MV-4-11 (cell line): ENCODE results near the gene CD69.

Experiments
- DNase-seq: peaks from one replicate; lab custom pipeline; 2025; lab: John Stamatoyannopoulos, UW

The CD69 gene

DNA sequence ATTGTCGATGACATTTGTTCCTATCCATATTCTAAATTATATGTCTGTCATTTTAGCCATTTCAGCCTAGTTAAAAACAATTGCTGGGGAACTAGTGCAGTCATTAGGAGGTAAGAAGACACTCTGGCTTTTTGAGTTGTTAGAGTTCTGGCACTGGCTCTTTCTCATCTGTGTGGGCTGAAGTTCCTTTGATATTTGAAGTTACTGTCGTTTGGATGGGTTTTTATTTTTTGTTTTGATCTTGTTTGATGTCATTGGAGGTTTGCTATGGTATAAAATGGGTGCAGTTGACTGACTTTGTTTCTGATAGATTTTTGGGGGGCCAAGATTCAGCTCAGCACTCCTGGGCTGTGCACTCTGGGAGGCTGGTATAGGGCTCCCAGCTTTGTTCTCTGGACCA is 20.7 kb upstream of the CD69 start:
- no peak for DNase-seq

DNA sequence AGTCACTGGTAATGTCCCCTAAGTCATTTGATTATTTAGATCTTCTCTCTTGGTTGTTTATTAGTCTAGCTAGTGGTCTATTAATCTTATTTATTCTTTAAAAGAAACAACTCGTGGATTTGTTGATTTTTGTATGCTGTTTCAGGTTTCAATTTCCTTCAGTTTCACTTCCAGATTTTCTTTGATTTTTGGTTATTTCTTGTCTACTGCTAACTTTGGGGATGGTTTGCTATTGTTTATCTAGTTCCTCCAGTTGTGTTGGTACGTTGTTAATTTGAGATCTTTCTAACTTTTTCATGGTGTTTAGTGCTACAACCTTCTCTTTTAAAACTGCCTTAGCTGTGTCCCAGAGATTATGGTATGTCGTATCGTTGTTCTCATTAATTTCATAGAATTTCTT is 18.5 kb upstream of the CD69 start:
- peak; percentile 7 for DNase-seq

DNA sequence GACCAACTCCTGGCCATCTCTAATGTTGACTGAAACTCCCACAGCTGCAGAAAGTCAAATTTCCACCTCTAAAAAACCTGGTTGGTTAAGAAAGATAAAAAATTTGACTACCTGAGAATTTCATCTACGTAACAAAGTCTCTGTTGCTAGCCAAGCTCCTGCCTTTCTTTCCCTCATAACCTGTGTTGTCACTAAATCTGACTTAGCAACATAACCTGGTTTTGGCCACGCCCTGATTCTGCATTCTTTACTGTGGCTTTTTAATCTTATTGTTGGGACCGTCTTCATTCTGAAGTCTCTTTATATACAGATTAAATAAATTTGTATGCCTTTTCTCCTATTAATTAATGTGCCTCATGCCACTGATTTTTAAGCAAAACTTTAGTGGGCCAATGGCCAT is 16.1 kb upstream of the CD69 start:
- DNase-seq: no peak

DNA sequence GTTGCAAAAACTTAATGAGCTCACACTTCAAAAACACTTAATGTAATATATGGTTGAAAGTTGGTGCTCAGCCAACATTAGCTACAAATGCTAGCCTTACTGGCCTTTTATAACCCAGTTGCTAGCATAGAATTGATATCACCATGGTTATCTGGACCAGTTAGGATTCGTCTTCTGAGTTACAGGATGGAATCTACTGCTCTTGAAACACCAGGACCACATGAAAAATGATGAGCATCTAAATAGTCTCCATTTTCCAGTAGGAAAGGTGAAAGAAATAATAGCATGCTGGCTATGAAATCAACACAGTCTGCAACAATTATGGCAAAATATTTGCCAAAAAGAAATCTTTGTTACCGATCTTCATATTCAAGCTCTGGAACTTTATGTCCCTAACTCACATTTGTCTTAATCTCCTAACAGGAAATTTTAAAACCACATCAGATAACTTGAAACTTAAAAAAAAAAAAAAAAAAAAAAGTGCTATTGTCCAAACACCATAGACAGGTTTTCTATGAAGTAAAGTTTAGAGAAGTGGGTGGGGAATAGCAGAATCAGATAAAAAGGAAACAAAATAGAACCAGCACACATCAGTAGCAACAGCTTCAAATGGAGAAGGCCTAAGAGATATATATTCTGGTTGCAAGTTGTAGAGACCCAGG is 12.6 kb upstream of the CD69 start:
- DNase-seq: no peak

DNA sequence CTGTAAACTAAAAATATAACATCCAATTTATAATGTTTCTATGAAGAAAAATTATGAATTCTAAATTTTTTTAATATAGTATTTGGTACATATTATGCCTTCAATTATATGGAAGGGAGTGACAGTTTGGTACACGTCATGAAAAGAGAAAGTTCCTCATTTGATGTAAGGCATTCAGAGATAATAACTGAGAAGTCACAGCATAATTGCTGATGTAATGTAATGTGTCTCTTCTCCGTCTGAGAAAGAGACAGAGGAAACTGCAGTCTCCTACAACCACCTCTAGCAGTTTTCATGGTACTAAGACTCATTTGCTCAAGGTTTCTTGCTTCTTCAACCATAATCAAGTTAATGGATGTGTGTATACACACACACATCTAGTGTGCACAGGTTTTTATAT is 2.3 kb upstream of the CD69 start:
- peak; percentile 31 for DNase-seq

DNA sequence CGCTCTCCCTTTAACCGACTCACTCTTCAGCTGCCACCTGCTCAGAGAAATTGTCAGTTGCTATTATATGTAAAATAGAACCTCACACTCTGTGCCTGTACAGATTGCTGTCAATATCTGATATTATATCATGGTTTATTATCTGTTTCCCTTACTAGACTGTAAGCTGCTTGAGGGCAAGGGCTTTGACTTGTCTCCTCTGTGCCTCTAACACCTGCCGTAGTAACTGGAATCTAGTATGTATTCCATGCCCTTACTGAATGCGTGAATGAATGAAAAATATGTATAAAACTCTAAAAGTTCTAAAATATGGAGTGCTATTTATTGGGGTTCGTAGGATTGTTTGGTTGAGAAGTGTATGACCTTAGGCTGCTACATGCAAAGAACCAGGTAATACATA is 1.7 kb upstream of the CD69 start:
- DNase-seq: no peak

DNA sequence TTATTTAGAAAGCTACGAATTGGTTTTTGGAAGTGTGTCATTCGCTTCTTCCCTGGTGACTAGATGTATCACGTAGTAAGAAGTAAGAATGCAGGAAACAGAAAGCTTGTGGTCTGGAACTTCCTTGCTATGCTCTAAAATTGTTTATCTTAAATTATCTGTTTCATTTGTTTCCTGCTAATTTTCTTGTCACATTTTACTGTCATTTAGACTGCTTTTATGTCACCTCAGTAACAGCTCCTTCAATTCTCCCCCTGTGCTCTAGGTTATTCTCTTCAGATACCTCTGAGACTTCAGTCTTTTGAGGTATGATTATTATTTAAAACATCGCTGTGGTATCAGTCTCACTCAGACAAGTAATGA is 699 bp upstream of the CD69 start:
- peak; percentile 12 for DNase-seq

DNA sequence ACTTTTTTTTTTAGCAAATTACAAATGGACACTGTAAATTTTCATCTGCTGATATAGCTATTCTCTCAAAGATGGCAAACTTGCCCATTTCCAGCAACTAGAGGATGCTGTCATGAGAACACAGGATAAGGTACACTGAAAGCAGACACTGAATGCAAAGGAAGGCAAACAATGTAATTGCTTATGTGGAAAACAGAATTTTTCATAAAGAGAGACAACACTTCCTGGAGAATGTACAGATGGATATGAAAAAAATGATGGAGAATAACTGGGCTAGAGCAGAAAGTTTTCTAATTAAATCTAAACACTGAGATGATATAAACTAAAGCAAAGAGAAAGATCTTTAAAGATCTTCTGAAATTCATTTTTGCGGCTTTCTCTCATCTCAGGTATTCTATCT is 581 bp downstream of the CD69 start:
- no peak for DNase-seq

DNA sequence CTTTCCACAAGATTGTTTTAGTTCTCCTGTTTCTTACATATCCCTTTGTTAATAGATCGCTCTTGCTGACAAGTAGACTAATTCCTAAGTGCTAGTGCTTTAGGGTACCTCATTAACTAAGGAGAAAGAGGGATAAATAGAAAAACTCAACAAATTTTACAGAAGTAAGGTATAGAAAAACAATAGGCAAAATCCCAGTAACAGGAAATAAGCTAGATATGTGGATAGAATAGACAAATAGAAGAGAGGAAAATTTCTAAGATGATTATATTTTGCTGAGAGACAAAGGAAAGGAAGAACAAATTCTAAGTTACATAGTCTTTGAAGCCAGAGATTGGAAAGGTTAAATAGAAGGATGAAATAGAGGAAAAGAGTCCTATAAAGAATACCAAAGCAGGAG is 1.0 kb downstream of the CD69 start:
- no peak for DNase-seq

DNA sequence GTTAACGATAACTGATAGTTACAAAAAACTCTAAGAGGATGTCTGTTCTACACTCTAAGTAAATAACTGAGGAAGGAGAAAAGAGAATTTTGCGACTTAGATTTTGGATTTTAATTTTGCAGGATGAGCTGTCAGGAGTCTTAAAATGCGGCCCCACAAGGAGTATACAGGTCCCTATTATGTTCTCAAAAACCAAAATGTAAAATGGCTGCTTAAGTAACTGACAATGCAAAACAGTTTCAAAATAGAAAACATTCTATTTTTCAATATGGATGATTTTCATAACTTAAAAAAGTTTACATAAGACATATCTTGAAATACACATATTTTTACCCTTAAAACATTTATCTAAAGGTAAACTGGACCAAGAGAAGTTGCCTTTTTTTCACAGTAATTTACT is 2.6 kb downstream of the CD69 start:
- no peak for DNase-seq

DNA sequence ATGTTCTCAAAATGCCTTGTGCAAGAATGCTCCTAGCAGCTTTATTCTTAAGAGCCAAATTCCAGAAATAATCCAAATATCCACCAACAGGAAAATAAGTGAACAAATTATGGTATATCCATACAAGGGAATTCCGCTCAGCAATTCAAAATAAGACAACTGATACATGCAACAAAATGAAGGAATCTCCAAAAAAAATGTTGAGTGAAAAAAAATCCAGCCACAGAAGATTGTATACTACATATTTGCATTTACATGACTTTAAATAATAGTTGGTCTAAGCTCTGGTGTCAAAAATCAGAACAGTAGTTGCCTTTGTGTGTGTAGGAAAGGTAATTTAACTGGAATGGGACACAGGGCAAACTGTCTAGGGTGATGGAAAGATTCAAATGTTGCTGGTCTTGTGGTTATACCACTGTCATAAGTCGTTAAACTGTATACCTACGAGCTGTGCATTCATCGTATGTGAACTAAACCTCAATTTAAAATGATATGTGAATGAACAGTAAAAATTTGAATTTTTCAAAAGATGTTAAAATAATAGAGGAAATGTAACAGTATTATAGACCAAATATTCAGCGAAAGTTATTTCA is 3.2 kb downstream of the CD69 start:
- no peak for DNase-seq

DNA sequence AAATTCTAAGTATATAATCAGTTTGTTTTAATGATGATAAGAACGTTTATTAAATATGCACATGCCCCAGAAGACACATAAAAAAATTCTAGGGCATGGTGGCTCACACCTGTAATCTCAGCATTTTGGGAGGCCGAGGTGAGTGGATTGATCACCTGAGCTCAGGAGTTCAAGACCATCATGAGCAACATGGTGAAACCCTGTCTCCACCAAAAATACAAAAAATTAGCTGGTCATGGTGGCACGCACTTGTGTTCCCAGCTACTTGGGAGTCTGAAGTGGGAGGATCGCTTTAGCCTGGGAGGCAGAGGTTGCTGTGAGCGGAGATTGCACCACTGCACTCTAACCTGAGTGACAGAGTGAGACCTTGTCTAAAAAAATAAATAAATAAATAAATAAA is 4.0 kb downstream of the CD69 start:
- no peak for DNase-seq

DNA sequence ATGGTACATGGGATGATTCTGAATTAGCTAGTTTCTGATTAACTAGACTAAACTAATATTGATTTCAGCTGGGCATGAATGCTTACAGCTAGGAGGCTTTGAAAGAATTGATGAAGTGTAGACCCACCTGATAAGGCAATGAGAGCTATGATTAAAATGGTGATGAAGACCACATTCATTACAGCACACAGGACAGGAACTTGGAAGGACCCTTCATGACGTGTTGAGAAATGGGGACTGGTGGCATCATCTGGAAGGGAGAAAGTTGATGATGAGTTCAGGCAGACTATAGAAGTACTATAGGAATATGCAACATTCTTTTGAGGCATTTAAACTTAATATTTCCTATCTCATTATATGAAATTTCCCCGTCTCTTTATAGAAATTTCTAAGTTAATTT is 4.5 kb downstream of the CD69 start:
- no peak for DNase-seq

DNA sequence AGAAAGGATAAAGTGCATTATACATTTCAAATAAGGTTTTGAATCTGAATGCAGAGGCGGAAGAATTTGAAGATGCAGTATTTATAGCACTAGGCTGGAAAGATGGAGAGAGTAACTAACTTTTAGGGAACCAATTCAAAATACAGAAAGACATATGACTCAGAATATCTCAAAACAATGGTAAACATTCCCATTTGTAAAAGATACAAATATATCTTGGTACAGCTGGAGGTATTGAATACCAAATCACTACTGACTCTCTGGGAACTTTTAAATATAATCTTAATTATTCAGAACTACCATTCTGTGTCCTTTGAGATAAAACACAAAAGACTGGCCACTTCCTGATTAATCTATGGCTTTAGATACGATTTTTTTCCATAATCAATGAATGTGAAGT is 5.1 kb downstream of the CD69 start:
- no peak for DNase-seq

DNA sequence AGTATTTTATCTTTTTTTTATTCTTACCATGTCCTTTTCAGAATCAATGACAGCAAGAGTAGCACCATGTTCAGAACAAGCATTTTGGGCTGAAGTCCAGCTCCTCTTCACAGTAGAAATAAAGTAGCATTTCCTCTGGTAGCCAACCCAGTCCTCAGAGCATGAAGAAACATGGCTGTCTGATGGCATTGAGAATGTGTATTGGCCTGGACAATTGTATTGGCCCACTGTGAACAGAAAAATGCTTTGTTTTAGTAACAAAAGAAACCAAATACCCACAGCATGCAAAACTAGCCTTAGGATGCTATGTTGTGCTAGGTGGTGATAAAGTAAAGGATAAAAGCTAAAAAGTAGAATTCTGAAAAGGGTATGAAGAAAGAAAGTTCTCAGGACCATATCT is 5.7 kb downstream of the CD69 start:
- DNase-seq: no peak

DNA sequence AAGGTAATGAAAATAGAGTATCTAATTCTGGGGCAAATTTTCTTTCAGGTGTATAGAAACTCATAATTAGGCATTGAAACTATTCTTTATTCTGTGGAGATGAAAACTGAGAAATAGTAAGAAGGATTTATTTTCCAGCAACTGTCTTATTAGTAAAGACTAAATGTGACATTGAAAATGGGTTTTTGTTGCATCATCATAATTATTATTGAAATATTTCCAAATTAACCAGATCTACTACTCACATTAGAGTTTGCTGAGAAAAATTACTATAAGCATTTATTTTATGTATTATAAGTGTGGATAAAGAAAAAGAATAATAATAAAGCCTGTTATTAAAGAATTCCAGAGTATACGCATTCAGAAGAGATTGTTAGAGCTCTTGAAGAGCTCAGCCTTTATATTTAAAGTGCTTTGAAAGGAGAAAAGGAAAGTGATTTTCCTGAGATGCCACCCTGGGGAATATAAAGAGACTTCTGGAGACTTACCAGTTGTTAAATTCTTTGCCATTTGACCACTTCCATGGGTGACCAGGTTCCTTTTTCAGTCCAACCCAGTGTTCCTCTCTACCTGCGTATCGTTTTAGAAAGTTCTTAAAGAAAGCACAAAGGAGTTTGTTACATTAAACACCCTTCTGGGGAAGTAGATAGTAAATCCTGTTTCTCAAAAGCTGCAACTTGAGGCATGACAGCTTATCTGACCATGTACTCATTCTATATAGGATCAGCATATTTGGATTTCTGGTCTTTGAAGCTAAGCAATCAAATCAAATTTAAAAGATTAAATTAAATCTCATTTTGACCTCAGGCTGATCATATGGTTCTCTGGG is 6.4 kb downstream of the CD69 start:
- no peak for DNase-seq

DNA sequence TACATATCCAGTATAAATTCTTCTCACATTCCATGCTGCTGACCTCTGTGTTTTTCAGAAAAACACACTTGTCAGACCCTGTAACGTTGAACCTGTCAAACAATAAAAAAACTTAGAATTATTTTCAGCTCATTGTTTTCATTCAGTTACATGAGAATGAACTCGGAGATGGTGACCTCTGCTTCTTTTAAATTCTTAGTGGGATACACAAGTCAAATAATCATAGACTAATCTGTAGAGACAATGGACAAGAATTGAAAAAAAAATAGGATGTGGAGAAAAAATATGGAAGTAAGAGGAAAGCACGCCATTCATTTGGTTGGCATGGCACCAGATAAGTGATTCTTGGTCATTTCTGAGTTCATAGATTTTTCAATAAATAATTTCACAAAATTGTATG is 7.2 kb downstream of the CD69 start:
- no peak for DNase-seq

DNA sequence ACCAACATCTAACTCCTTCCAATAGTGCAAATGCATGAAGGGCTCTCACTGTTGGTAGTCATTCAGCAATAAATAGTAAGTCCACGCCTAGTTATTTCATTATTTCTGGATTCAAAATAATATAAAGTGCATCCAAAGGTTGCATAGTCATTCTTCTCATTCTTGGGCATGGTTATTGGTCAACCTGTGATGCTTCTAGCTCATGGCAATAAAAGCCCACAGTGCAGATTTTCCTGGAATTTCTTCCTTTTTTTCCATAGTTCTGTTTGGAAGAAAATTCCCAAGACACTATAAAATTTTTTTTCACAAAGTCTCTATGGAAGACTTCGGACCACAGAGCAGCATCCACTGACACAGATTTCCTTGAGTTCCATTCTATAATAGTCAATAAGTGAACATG is 7.6 kb downstream of the CD69 start:
- no peak for DNase-seq

DNA sequence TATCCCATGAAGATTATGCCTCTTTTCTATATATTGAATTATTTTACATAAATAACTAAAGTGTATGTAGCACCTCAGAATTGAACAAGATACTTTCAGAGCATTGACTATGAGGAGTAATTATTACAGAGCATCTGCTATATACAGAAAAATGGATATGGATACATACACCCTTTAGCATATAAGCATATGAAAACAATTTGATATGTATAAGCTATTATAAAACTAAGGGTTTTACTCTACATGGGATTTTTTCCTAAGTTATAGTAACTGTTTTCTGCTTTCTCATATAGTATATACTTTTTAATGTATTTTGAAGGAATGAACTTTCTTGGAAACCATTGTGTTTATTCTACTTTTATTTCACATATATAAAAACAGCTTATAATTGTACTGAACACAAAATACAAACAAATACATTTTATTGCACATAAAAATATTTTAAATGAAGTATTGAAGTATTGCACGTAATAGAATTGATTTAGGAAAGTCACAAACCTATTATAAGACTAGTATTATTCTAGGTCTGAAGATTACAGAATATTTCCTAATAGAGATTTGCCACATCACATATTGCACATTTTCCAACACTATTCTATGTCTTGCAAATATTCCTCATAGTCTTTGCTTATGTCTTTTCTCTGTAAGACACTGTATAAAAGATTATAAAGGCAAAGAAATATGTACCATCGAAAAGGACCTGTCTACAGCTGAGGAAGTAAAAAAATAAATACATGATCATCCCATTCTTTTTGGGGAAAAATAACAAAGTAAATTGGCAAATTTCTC is 8.4 kb downstream of the CD69 start:
- DNase-seq: no peak

DNA sequence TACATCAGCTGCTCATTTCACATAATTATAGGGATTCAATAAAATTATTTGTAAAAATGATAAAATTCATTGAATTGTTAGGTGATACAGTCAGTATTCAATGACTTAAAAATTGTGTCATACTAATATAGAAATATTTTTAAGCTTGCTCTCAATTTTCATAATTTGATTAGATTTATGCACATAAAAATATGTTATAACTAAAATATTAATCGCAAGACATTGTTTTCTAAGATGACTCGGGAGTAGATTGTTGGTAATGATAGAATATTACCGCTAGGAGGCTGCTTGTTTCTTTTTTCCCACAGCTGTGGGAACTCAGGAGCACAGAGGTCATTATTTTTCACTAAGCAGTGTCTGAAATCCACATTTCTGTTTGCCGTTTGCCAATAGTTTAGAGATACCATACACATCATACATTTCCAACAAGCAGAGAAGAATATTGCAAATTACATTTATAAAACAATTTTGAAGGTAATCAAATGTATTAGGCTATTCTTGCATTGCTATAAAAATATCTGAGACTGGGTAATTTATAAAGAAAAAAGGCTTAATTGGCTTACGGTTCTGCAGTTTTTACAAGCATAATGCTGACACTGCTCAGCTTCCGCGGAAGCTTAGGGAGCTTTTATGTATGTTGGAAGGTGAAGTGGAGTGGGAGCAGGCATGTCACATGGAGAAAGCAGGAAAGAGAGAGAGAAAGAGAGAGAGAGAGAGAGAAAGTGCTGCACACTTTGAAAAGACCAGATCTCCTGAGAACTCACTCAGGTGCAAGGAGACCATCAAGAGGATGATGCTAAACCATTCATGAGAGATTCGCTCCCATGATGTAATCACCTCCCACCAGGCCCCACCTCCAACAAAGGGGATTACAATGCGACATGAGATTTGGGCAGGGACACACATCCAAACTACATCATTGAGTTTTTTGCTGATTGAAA is 9.2 kb downstream of the CD69 start:
- DNase-seq: peak; percentile 37
